ENCODE results near the gene TMEM132D.
"Not testable (repeated sequence)": the region's sequence is repeated elsewhere in the genome, so short reads cannot be mapped to it uniquely, and the experiment has no call there.

Gene TMEM132D

GRCh38 chr12:129082441-129082840, 821.4 kb downstream of the TMEM132D start:
- DNase-seq: no peak

GRCh38 chr12:129081755-129082250, 822.0 kb downstream of the TMEM132D start:
- no peak for DNase-seq

DNA sequence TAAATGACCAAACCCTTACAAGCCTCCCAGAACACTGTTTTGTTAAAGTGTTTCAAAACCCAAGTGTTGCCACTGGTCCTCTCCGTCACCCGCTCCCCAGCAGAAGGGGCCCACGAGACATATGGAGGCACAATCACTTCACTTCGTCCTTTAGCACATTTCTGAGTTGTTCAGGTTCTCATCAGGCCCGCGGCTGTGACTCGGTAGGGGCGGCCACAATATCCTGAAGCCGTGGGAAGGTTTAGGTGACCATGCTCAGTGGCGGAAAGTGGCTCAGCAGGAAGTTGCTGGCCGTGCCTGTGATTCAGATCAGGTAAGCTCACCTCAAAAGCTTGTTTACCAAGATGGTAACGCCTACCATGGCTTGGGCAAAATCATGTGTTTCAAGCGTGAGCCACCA, 823.0 kb downstream of the TMEM132D start:
- DNase-seq: no peak

GRCh38 chr12:129080391-129080790, 823.4 kb downstream of the TMEM132D start:
- DNase-seq: no peak

DNA sequence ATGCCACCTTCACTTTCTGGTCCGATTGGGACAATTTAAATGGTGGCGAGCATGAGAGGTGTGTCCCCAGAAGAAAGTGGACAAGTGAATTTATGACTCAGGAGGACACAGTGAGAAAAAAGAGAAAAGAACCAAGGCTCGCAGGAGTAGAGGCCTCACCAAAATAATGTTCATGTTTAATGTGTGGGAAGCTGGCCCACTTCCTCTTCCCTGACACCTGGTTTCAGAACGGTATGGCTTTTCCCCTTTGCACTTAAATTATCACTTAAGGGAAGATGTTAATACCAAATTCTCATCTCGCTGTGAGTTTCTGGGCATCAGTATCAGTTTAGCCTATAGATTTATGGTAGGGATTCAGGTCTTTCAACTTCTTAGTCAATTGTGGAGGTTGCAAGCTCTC, 824.1 kb downstream of the TMEM132D start:
- no peak for DNase-seq

DNA sequence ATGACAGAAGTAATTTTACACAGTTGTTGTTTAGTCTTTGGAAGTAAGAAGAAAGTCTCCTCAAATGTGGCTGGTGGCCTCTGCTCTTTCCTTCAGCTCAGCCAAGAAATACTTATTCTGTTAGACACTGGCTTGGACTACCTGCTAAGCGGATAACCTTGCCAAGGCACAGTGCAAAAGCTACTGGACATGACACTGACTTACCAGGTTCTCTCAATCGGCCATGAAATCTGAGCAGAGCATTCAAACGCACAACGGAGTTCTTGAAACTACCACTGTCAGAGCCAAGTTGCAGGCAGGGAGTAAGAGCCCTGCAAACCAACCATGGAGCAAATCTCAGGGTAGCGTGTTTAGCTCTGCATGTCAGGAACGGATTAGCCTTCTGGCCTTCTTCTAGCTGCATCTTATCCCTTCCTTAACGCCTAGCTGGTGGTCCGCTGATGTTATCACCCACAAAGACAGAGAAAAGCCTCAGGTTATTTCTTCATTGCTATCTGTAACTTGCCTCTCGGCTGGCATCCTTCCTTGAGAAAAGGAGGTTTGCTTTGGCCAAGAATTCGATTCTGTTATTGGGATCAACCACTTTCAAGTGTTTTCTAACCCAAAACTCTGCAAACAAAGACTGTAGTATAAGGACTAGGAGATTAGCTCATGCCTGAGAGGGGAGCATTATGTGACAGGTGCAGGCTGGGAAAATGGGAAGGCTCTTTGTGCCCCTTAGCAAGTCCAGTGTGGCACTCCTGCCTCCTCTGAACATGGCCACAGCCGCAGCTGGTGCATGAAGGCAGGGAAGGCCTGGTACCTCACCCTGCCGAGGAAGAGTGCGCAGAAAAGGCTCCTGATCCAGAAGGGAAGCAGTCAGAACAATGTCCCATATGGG, 827.1 kb downstream of the TMEM132D start:
- no peak for DNase-seq

DNA sequence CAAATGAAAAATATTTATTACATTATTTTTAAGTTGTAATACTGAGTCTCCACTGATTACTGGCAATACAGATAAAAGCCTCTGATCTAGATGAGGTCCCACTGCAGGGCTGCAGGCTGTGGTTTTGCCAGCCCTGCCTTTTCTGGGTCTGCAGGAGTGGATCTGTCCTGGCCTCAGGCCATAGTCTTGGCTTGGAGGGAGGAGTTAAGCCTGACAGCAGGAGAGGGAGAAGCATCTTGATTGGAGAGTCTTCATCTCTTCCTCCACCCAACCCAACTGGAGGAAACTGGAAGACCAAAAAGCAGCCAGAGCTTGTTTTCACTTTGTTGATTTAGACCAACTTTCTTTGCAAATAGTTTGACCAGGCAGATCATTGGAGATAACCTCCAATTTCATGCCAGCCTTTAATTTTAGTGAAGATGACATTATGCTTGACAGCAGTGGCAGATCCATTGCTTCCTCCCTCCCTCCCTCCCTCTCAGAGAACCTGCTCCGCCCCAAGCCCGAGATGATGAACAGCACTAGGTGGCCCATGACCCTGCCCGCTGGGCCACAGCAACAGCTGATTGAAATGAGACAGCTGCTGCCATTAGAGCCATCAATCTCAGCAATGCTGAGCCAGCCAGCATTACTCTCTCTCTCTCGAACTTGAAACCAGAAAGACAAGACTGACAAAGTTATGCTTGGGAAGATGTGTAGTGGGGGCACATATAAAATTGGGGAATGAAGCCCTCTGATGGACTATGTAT, 828.2 kb downstream of the TMEM132D start:
- DNase-seq: no peak

DNA sequence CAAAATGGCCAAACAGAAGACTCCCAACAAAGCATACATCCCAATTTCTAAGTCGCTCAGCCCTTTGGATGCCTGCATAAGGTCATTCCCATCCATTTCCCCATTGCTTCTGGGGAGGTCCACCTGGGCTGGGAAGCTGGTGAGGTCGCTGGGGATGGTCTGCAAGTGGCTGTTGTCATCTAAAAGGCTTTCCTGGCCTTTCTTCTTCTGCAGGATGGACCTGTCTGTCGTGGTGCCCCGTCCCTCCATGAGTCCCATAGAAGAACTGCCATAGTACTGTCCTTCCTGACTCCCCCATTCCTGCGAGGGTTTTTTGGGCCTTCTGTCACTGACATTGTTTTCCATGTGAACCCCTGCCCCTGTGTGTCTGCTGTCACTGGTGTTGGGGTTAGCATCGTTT, 829.4 kb downstream of the TMEM132D start:
- DNase-seq: no peak

GRCh38 chr12:129073157-129073915, 830.5 kb downstream of the TMEM132D start:
- DNase-seq: no peak

GRCh38 chr12:129071362-129071761, 832.5 kb downstream of the TMEM132D start:
- DNase-seq: no peak

DNA sequence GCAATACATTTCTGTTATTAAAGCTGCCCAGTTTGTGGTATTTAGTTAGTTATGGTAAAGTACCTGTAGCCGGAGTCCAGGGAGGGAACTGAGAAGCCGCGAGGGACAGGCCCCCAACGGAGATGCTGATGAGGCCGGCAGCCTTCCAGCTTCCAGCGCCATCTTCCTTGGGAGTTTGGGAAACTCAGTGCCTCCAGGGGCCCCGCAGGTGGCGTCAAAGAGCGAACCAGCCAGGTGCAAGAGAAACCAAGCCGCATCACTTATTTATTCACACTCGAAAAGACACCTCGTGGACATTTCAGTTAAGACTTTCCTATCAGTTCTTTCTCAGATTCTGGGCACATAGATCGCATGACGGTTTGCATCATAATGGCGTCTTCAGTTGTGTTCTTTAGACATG, 833.9 kb downstream of the TMEM132D start:
- DNase-seq: no peak

GRCh38 chr12:129068684-129069083, 835.1 kb downstream of the TMEM132D start:
- no peak for DNase-seq

GRCh38 chr12:129067491-129067890, 836.3 kb downstream of the TMEM132D start:
- DNase-seq: no peak

- DNase-seq: no peak
Measured at GRCh38 chr12:129064209-129064855, 839.5 kb downstream of the TMEM132D start.

GRCh38 chr12:129063600-129063999, 840.2 kb downstream of the TMEM132D start:
- DNase-seq: no peak

GRCh38 chr12:129053232-129053631, 850.6 kb downstream of the TMEM132D start:
- DNase-seq: no peak

DNA sequence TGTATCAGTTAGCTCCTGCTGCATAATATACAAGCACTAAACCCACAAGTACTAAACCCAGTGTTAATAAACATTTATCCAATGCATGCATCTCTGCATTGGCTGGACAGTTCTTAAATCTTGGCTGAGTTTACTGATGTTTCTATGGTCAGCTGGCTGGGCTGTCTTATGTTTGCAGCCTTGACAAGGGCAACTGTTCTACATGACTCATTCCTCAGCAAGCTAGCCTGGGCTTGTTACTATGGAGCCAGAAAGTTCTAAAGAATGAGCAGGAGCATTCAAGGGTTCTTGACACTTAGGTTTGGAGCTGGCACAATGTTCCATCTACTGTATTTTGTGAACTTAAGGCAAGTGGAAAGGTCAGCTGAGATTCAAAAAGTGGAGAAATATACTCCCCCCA, 851.5 kb downstream of the TMEM132D start:
- DNase-seq: no peak

GRCh38 chr12:129049917-129050316, 853.9 kb downstream of the TMEM132D start:
- DNase-seq: no peak

DNA sequence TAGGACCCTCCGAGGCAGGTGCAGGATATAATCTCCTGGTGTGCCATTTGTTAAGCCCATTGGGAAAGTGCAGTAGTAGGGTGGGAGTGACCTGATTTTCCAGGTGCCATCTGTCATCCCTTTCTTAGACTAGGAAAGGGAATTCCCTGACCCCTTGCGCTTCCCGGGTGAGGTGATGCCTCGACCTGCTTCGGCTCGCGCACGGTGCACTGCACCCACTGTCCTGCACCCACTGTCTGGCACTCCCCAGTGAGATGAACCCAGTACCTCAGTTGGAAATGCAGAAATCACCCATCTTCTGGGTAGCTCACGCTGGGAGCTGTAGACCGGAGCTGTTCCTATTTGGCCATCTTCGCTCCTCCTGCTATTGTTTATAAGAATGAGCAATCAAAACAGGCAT, 860.5 kb downstream of the TMEM132D start:
- DNase-seq: not testable (repeated sequence)

GRCh38 chr12:129036135-129036534, 867.7 kb downstream of the TMEM132D start:
- DNase-seq: no peak

DNA sequence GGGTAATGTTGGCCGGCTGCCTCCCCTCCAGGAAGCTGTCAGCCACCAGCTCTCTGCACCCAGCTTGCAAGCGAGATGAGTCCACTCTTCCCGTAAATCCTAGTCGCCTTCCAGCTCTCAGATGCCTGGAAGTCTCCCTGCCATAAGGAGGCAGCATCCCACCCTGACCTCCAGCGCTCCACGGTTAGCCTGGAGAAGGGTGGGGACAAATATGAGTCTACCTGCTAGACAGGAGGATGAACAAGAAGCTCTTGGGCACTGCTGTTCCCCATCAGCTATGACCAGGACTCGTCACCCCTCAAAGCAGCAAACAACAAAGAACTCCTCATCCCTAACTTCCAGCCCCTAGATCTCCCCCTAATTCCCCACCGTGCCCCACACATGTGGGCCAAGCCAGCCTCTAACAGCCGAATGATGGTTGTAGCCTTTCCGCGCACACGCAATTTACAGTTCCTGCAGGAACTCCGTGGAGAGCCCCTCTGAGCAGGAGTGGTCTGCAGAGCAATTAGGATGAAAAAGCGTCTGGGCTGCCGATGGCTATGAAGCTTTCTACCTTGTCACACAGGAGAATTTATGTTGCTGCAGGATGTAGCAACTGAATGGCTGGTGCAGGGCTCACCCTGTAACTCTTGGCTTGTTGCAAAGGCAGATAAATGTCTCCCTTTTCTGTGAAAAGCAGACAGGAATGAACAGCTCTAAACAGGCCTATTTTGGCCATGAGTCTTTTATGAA, 869.1 kb downstream of the TMEM132D start:
- DNase-seq: no peak

GRCh38 chr12:129028844-129029243, 875.0 kb downstream of the TMEM132D start:
- no peak for DNase-seq

Data from activated gamma-delta T cell (primary cell).